Measurements from ENCODE around the gene BPIFB4.
"Not testable (repeated sequence)": the region's sequence is repeated elsewhere in the genome, so short reads cannot be mapped to it uniquely, and the experiment has no call there.

BPIFB4 gene

DNA sequence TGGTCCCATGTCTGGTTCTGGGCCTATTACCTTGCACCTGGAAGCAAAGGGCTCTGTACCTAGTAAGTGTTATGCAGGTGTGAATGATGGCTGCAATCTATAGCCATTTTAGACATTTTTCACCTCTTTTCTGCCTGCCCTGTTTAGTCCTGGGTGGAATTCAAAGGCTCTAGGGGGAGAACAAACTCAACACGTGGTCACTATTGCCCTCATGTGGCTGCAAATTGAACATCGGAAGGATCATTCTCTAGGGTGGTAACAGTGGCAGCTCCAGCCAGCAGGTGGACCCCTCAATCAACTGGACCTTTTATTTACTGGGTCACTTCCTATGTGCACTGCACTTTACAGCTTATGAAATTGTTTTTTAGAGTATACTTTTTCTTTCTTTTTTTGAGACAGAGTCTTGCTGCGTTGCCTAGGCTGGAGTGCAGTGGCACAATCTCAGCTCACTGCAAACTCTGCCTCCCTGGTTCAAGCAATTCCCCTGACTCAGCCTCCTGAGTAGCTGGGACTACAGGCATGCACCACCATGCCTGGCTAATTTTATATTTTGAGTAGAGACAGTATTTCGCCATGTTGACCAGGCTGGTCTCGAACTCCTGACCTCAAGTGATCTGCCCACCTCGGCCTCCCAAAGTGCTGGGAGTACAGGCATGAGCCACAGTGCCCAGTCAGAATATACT, 16.6 kb downstream of the BPIFB4 start:
- H3K36me3 ChIP-seq (replicated peaks); H3K27ac ChIP-seq; H3K4me3 ChIP-seq (ENCODE audit: low read depth, low read length); in situ Hi-C loops (cut with HindIII; ENCODE audit: low pct_ligation_motif_present, low sequenced_read_pairs); H3K27me3 ChIP-seq (replicated peaks): not testable (repeated sequence)
- peak; percentile 45 for DNase-seq
- TF ChIP-seq, protein P1, sequence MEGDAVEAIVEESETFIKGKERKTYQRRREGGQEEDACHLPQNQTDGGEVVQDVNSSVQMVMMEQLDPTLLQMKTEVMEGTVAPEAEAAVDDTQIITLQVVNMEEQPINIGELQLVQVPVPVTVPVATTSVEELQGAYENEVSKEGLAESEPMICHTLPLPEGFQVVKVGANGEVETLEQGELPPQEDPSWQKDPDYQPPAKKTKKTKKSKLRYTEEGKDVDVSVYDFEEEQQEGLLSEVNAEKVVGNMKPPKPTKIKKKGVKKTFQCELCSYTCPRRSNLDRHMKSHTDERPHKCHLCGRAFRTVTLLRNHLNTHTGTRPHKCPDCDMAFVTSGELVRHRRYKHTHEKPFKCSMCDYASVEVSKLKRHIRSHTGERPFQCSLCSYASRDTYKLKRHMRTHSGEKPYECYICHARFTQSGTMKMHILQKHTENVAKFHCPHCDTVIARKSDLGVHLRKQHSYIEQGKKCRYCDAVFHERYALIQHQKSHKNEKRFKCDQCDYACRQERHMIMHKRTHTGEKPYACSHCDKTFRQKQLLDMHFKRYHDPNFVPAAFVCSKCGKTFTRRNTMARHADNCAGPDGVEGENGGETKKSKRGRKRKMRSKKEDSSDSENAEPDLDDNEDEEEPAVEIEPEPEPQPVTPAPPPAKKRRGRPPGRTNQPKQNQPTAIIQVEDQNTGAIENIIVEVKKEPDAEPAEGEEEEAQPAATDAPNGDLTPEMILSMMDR (IDR thresholded peaks at IDR 0.05; ENCODE audit: low read depth, low read length, missing control alignments), result peak; percentile 81

GRCh38 chr20:33097001-33097400, 17.6 kb downstream of the BPIFB4 start:
- Histone ChIP-seq H3K27me3 (replicated peaks) (no peaks in the 10 kb centered on the region), H3K27ac (no peak overlapping the region), H3K36me3 (replicated peaks) (no peaks in the 10 kb centered on the region), H3K4me3 (ENCODE audit: low read depth, low read length) (no peak overlapping the region)
- no peak for DNase-seq
- in situ Hi-C loops (cut with HindIII; ENCODE audit: low pct_ligation_motif_present, low sequenced_read_pairs), result no loop called here
- TF ChIP-seq, protein P1 (IDR thresholded peaks at IDR 0.05; ENCODE audit: low read depth, low read length, missing control alignments), result no peak

- TF ChIP-seq, protein P1 (IDR thresholded peaks at IDR 0.05; ENCODE audit: low read depth, low read length, missing control alignments), result no peak
- Histone ChIP-seq H3K4me3 (ENCODE audit: low read depth, low read length) (no peak overlapping the region), H3K27me3 (replicated peaks) (no peaks in the 10 kb centered on the region), H3K27ac (no peak overlapping the region), H3K36me3 (replicated peaks) (no peaks in the 10 kb centered on the region)
- DNase-seq, result no peak
- in situ Hi-C loops (cut with HindIII; ENCODE audit: low pct_ligation_motif_present, low sequenced_read_pairs), result no loop called here
Observed at GRCh38 chr20:33099843-33100538, 20.5 kb downstream of the BPIFB4 start.

GRCh38 chr20:33103556-33103955, 24.1 kb downstream of the BPIFB4 start:
- in situ Hi-C loops (cut with HindIII; ENCODE audit: low pct_ligation_motif_present, low sequenced_read_pairs), result no loop called here

DNA sequence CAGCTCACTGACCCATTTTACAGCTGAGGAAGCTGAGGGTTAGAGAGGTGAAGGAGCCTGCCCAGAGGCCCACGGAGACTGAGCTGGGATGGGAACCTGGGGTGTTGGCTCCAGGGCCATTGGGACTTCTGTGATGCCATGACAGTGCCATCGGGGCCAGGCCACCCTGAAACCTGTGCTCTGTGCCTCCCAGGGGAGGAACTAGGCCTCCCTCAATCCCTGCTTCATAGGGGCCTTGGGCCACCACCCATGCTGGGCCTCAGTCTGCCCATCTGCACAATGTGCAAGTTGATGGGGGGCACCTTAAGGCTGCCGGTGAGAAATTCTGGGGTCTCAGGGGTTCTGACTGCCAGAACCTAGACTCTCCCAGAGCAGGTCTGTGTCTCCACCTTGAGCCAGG, 24.9 kb downstream of the BPIFB4 start:
- Histone ChIP-seq H3K36me3 (replicated peaks) (no peaks in the 10 kb centered on the region), H3K4me3 (ENCODE audit: low read depth, low read length) (no peak overlapping the region), H3K27me3 (replicated peaks) (no peaks in the 10 kb centered on the region), H3K27ac (no peak overlapping the region)
- no peak for DNase-seq
- in situ Hi-C loops (cut with HindIII; ENCODE audit: low pct_ligation_motif_present, low sequenced_read_pairs), result no loop called here
- TF ChIP-seq, protein P1 (IDR thresholded peaks at IDR 0.05; ENCODE audit: low read depth, low read length, missing control alignments), result no peak

More at GRCh38 chr20:33103556-33103955, 24.1 kb downstream of the BPIFB4 start:
- H3K36me3 ChIP-seq (replicated peaks), result no peaks in the 10 kb centered on the region
- H3K27me3 ChIP-seq (replicated peaks), result no peaks in the 10 kb centered on the region
- no peak for DNase-seq
- no peak overlapping the region for H3K27ac ChIP-seq
- H3K4me3 ChIP-seq (ENCODE audit: low read depth, low read length), result no peak overlapping the region
- TF ChIP-seq, protein P1 (IDR thresholded peaks at IDR 0.05; ENCODE audit: low read depth, low read length, missing control alignments), result no peak

Data from brain microvascular endothelial cell (primary cell).